Stimulated activated CD8-positive, alpha-beta memory T cell treated with anti-CD3 and anti-CD28 coated beads, Interleukin-7, amount 100 ng/mL, for 1 hour (primary cell): Measurements from ENCODE around the gene LOC101059915.
A peak's percentile ranks its signal among the peaks of the same experiment; 100 is the strongest.

Experiments used
- DNase-seq, 2 donors: peaks; one replicate each; pipeline ENCODE4 v3.0.0-alpha.2; 2020; ENCODE audit warnings: low read depth in 2 of 2

Gene LOC101059915

GRCh38 chrX:71667328-71668247, at the start of gene LOC101059915:
Gene LOC101059915, plus strand, starts transcription at chrX:71667546.
- no peak for DNase-seq

DNA sequence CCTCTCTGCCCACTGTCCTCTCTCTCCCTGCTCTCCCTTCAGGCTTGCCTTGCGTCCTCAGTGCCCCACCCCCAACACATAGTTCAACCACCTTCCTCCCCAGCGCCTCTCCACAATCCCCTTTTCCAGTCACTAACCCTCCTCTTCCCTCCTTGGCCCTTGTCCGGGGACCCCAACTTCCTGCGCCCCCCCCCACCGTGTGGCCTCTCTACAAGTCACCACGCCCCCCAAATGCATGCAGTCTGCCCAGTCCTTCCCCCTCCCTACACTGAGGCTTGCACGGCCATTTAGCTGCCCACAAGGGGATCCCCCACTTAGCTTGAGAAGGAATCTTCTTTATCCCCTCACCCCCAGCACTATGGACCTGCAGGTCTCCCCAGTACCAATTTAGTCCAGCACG, 49.6 kb upstream of the LOC101059915 start:
- no peak for DNase-seq

DNA sequence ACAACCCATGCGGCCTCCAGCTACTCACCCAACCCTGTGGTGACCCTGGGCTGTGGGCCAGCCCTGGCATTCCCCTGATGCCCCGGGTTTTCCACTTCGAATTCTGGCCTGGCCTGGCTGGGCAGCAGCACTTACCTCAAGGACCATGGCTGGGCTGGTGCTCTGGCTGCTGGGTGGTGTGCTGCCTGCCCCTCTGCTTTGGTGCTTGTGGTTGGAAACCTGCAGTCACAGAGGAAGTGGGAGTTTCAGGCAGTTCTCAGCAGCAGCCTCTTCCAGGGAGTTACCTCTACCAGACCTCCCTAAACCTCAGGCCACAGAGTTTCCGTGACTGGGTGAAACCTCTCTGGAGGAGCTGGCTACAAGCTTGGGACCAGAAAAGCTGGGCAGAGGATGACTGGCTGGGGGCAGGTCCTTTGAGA, 49.0 kb upstream of the LOC101059915 start, which contains the start of gene CXCR3:
Gene CXCR3 (minus strand): TSS at position 209 of the 419 bp plus-strand sequence. CDS start 62 bp downstream, at position 147.
- peak in 1 of 2 donors; percentile 45 for DNase-seq

- no peak for DNase-seq
Observed at GRCh38 chrX:71618787-71619186, 48.6 kb upstream of the LOC101059915 start.

GRCh38 chrX:71619193-71619592, 48.2 kb upstream of the LOC101059915 start:
- DNase-seq: no peak

- no peak for DNase-seq
Observed at GRCh38 chrX:71619986-71620385, 47.4 kb upstream of the LOC101059915 start.

GRCh38 chrX:71621603-71622002, 45.7 kb upstream of the LOC101059915 start:
- no peak for DNase-seq

GRCh38 chrX:71622032-71622575, 45.2 kb upstream of the LOC101059915 start:
- no peak for DNase-seq

DNA sequence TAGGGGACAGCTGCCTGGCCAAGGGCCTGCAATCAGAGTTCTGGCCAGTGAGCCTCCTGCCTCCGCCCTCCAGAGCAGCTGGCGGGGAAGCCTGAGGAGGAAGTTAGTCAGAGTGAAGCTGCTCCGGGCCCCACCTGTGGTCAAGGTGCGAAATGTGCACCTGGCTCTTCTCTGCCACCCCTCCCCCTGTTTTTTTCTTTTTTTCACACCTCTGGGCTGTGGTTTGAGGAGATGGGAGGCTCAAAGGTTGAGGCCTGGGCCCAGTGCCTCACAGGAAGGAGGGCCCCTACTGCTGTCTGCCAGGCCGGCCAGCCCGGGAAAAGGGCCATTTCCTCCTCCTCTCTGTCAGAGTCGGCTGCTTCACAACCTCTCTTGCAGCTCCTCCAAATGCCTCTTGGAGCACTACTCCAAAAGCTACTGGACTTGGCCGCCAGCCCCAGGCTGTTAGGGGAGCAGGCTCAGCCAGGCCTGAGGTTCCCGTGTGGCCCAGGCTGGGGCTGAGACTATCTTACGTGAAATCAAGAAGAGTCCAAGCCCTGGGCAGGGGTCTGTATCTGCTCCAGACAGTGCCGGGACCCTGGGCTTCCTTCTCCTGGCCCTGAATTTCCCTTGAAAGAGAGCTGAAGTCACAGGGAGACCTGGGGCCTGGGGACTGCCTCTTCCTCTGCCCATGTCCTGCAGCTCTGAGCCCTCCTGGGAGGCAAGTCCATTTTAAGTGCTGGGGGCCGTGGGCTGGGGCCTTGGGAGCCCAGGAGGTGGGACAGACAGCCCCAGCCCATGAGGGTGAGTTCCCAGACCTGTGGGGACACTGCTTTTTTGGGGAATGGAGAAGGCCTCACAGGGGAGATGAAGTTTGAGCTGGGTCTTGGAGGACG, 44.5 kb upstream of the LOC101059915 start:
- DNase-seq: peak in 1 of 2 donors; percentile 41

GRCh38 chrX:71623714-71624113, 43.6 kb upstream of the LOC101059915 start:
- no peak for DNase-seq

DNA sequence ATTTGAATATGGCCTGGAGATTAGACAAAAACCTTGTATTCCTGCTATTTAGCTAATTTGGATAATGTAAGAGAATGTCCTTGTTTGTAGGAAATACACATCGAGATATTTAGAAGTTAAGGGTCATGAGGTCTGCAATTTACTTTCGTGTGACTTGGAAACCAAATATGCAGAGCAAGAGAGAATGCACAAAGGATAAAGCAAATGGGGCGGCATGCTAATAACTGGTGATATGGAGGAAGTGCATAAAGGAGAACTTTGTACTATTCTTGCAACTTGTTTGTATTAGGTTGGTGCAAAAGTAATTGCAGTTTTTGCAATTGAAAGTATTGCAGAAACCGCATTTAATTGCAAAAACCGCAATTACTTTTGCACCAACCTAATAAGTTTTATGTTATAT, 41.9 kb upstream of the LOC101059915 start:
- no peak for DNase-seq

GRCh38 chrX:71626576-71626975, 40.8 kb upstream of the LOC101059915 start:
- no peak for DNase-seq

DNA sequence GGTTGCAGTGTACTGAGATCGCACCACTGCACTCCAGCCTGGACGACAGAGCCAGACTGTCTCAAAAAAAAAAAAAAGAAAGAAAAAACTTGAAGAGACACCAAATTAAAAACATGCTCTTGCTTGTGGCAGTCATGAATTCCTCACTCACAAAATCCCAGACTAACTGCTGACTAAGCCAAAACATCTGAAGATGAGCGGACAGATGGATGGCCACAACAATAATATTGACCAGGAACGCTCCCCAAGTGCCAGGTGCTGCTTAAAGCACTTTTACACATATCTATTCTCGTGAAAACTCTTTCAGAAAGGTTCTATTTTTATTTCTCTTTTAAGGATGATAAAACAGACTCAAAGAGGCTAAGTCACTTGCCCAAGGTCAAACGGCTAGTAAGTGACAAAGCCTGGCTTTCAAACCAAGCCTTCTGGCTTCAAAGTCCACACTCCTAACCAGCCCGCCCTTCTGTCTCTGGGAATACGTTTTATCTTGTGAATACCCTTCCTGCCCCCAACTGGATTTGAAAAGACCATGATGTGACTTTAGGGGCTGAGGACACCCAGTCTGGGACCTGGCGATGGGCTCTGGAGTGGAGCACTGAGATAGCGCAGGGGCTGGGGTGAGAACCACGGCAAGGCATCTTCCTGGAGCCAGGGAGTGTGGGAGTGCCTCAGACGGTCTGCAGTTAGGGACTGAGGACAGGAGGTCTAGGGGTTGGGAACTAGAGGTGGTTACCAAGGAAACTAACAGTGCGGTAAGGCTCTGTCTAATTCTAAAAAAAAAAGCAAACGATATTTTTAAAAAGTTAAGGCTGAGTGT, 39.5 kb upstream of the LOC101059915 start:
- no peak for DNase-seq

DNA sequence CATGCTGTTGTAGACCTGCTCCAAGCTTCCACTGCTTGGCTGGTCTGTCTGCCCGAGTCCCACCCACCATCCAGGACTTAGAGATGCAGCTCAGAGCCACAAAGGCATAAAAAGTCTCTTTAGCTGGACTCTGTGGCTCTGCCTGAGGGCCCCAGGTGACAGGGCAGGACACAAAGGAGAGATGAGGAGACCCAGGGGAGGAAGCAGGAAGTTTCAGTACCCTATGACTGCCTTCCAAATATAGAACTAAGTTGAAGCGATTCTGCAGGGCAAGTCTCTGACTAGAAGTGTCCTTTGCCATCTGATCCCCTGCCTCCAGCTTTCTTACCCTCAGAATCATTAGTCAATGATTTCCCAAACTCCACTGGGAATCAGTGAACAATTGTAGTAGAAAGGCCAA, 37.9 kb upstream of the LOC101059915 start:
- DNase-seq: no peak

DNA sequence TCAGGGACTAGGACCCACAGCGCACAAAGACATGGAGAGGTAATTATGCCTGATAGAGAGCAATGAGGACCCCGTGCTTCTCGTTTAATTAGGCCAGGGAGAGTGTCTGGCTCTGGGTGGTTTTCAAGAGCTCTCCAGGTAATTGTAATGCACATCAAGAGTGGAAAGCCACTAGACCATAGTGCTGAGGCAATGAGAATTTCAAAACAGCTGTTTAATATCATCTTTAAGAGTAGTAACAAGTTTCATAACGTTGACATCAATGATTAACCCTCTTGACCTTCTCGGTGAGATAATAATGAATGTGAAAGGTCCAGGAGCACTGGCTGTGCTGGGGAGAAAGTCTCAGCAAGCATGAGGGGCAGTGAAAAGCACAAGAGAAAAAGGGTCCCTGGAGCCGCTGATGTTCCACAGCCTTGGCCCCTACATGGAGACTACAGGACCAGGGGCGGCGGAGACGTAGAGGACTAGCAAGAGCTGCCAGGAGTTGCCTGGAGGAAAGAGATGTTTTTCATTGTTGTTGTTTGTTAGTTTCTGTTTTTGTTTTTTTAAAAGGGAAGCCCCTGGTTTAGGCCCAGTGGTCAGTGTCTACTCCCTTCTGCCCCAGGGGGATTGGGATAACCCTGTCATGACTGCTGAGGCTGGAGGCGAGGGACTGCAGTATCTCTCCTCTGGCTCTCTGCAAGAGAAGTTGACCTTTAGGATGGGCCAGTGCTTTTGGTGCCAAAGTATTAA, 34.3 kb upstream of the LOC101059915 start:
- no peak for DNase-seq

DNA sequence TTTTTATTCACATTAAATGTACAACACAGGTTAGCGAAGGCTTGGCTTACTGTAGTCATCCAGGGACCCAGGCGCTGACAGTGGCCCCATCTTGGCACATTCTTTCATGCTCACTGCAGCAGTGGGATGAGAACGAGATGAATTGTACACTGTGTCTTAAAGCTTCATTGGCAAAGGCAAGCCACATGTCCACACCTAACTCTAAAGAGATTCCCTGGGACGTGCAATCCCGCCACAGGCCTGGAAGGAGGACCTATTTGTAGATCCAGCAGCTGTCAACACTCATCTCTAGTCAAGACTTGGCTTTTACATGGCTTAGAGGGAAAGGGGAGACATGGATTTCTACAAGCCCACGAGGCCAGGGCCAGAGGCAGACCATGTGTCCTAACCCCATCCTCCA, 33.0 kb upstream of the LOC101059915 start:
- DNase-seq: no peak

DNA sequence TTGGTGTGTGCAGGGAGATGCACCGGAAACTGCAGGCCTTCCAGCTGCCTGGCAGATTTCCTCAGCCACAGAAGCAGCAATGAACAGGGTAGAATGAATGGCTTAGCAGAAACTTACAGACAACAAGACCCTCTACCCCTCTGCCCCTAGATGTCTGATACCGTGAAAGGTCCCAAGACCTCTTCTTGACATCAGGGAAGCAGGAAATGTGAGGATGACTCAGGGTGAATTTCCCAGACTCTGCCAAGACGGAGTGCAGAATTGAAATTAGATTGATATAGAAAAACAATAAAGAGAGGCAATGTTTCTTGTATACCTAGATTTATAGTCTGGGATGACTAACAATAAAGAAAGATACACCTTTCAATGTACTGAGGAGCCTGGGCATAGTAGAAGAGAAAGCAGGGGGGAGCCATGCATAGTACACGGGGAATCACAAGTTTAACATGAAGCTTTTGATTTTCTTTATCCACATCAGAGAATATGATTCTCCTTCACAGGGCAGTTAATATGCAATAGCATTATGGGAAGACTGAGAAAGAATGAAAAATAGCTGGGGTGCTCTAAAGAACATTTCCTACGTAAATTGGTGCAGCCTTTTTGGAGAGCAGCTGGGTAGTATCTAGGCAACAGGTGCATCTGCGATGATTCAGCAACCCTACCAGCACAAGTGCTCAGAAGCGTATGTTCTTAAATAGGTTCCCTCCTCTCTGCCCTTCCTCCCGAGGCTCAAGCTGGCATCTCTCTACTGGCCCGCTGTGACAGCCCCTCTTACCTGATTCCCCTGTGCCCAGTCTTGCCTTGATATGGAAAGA, 30.7 kb upstream of the LOC101059915 start:
- no peak for DNase-seq

GRCh38 chrX:71637253-71637618, 30.1 kb upstream of the LOC101059915 start:
- no peak for DNase-seq

GRCh38 chrX:71637848-71638247, 29.5 kb upstream of the LOC101059915 start:
- DNase-seq: no peak

GRCh38 chrX:71638409-71638808, 28.9 kb upstream of the LOC101059915 start:
- DNase-seq: no peak
